Stomach (tissue), 4 donors: ENCODE results near the gene KPTN.
A peak's percentile ranks its signal among the peaks of the same experiment; 100 is the strongest.

ENCODE experiments used
- CTCF ChIP-seq, 7 experiments: fragments of 450-650 bp in 4 of 7; fragments of 200-600 bp in 3 of 7; sonication (generic) in 3 of 7; IDR thresholded peaks; one replicate each; pipeline ENCODE4 v1.5.1; 2016 to 2019; ENCODE audit warnings: antibody characterized with exemption in 7 of 7, control low read depth in 2 of 7, mild to moderate bottlenecking in 1 of 7
- POLR2A ChIP-seq, 4 donors: fragments of 450-650 bp; IDR thresholded peaks; one replicate each; pipeline ENCODE4 v1.6.1; 2016; ENCODE audit warnings: antibody characterized with exemption in 4 of 4, control low read depth in 2 of 4, mild to moderate bottlenecking in 1 of 4, moderate library complexity in 1 of 4
- POLR2AphosphoS5 ChIP-seq, 3 donors: sonication (generic); formaldehyde crosslinking; IDR thresholded peaks; one replicate each; pipeline ENCODE4 v1.6.1; 2016; ENCODE audit warnings: antibody characterized with exemption in 3 of 3

GRCh38 chr19:47512183-47512947, 28.3 kb upstream of the KPTN start:
- TF ChIP-seq CTCF (IDR thresholded peaks at IDR 0.05) (no peak), POLR2A (IDR thresholded peaks at IDR 0.05) (no peak), POLR2AphosphoS5 (IDR thresholded peaks at IDR 0.05) (peak in 1 of 3 donors; percentile 10)
